Hippocampal formation (tissue), 2 donors: Measurements from ENCODE around the gene SEMA5A.
"Not testable (repeated sequence)": the region's sequence is repeated elsewhere in the genome, so short reads cannot be mapped to it uniquely, and the experiment has no call there.

Experiments used
- DNase-seq, 2 donors: peaks; one replicate each; lab custom pipeline; 2025; lab: John Stamatoyannopoulos, UW

SEMA5A gene

DNA sequence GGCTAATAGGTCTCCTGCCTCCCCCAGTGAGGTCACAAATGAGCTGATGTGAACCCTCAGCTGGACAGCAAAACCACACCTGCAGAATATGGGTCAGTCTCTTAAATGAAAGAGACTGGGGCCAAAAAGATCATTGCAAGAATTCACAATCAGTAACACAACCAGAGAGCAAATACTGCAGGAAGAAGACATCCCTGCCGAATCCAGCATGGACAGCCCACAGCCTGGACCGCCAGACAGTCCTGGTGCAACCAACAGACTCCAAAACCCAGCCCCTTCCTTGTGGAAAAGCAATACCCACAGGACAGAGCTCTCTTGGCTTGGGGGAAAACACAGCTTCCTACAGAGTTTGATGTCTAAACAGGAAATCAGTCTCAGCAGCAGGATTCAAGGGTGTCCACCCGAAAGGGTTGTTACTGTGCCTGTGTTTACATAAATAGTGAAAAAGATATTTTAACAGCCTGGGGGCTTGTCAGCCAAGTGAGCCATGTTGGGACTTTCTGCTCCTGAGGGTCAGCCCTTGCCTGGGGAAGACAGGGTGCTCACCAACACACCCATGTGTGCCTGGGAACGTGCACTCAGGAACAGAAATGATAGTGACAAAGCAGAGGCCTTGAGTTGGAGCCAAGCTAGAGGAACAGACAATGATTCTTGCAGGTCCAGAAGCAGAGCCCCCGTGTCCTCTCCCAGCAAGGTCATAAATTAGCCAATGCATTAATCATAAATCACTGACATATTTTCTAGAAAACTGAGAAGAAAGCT is 106.2 kb downstream of the SEMA5A start:
- no peak for DNase-seq

DNA sequence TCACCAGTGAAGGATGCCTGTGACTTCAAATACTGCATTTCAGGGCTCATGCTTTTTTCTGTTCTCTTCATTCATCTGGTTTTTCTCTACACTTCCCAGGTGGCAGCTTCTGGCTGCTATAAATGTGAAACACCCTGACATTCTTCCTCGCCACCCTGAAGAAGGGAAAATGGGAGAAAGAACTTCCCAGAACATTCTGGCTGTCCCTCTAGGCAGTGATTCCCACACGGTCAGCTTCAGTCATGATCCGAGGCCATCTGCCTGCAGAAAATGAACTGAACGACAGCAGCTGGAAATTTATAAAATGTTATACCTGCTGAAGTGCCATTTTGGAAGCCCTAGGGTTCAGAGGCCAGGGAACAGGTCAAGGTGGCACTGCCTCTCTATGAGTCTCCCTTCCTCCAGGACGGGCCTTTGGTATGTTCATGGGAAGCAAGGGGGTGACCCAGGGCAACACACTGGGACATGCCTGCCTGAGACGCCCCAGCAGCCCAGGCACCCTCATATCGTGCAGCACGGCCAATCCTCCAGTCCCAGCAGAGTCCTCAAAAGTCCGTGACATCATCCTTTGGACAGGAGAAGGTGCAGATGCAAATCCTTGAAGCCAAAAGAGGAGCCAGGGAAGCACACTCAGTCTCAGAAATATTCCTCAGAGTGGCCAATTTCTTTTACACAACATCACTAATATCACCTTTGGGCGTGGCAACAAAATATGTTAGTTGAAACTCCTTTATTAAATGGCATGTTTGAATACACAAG is 107.1 kb downstream of the SEMA5A start:
- DNase-seq = no peak

DNA sequence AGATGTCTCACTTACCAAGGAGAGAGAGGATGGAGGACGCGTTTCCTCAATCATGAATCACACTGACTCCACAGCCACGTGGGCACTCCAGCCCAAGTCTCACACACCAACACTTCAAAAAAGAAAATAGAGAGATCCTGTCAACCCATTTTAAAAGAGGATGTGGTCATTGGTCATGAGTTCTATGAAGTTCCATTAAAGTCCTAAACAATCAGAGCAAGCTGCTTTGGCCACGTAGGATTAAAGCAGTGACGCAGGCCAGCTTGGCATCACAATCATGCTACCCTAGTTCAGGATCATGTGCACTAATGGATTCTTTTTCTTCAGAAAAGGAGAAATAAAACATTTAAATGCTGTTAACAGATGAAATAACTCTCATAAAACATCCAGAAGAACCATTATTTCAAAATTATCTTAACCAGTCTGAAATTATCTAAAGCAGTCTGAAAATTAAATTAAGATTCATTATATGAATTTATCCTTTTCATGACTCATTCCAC is 108.1 kb downstream of the SEMA5A start:
- DNase-seq = no peak

DNA sequence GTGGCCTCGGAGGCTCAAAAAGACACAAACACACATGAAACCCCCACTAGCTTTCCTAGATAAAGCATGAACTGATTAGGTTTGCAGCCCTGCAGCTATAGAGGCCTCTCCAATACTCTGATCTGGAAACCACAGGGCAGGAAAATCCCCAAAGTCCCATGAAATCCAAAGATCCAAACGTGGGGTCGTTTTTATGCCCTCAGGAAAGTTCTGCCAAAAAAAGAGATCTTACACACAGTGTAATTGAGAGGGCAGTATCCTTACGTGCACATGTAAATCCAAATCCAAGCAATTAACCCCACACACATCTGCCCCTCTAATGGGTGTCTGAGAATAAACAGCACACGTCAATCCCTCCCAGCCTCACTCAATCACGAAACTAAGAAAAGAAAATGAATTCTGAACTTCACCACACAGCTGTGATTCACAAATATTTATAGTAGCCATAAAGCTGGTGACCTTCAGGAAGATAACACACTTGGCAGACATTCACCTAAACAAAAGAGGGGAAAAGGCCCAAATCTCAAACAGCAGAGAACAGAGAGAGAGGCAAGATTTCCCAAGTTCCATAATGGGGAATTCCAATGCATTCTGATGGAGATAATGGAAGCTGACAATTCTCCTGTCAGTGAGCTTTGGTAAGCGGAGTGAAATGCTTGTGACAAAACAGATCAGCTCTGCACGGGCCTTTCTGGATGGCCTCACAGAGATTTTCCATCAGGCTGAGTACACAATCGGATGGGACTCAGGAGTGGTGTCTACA is 114.2 kb downstream of the SEMA5A start:
- no peak for DNase-seq

DNA sequence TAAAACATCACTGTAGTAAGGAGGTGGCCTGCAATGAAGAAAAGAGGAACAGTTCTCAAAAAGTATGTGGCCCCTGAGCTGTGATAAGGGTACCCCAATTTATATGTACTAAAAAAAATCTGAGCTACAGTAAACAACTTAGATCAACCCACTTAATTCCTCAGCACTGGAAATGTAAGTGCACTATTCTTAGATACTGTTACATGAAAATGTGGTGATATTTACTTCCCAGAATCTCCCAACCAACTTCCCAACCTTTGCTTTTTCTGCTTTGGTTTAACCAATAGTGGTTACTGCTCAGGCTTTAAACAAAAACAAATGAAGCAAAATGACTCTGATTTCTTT is 114.8 kb downstream of the SEMA5A start:
- DNase-seq = no peak

DNA sequence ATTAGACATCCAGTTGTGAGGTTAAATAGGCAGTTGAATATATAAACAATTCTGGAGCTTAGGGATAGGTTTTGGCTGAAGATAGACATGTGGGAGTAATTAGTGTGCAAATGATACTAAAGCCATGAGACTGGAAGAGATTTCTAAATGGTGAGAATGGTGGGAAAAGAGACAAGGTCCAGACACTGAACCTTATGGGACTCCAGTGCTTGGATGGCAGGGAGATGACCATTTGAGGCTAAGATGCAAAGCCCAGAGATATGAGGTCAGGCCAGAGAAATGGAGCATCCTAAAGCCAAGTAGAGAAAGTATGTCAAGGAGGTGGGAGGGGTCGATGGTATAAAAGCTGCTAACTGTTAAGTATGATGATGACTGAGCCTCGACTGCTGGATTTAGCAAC is 115.6 kb downstream of the SEMA5A start:
- DNase-seq = no peak

DNA sequence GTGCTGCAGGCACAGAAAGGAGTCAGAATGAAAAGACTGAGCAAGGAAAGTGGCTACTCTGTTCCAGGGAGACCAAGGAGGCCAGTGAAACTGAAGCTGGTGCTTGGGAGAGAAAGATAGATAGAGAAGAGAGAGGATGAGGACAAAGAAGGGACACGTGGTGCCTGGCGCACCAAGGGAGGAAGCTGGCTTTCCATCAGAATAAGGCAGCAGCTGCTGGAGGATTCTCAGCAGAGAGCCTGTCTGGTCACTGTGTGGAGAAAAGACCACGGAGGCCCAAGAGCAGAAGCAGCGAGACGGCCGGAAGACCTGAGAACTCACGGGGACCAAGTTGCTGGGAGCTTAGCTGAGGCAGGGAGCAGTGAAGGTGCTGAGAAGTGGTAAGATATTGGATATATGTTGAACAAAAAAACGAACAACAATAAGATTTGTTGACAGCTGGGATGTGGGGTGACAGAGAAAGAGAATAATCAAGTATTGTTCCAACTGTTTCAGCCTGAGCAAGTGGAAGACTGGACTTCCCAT is 116.1 kb downstream of the SEMA5A start:
- DNase-seq = peak in 1 of 2 donors; percentile 17

DNA sequence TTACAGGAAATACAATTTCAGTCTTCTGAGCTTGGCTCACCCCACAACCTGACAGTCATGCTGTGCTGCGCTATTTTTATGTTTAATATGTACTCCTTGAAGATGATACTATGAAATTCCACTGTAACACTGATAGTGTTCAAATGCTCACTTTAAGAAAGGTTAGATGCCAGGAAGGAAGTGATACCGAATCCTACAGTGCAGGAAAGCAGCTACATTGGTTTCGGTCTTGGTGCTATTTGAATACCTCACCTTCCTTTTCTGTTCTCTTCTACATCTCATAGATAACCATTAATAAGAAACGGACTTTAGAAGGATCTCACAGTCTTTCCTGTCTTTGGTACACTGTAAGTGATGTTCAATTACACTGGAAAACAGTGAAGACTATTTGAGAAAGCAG is 117.6 kb downstream of the SEMA5A start:
- no peak for DNase-seq

DNA sequence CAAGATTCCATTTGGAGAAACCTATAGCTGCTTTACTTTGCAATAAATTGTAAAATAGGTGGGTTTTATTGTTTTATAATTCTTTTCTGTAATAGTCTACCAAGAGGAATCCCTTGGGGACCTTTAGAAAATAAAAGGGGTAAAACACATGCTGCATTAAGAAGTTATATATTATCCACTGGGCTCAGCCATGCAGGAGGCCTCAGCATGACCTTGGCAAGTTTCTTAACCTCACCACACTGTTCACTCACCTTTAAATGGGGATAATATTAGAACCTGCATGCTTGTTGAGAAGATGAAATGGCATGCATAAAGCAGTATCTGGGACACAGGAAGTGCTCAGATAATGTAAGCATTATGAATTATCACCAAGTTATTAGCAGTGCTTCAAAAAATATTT is 120.2 kb downstream of the SEMA5A start:
- no peak for DNase-seq

DNA sequence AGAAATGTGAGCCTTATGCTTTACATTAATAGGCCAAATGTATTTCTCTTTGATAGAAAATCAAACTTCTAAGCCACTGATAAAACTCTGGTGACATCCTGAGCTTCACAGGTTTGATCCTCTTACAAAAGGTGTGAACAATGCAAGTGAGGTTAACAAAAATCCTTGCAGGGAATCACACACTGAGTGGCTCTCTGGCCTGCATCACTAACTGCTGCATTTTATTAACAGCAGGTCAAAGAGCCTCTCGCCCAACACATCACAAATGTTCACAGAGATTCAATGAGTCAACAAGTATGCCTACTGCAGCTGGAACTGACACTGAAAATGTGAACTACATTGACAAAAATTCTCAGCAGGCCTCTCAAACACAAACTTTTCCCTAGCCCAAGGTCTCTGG is 122.3 kb downstream of the SEMA5A start:
- DNase-seq = no peak

DNA sequence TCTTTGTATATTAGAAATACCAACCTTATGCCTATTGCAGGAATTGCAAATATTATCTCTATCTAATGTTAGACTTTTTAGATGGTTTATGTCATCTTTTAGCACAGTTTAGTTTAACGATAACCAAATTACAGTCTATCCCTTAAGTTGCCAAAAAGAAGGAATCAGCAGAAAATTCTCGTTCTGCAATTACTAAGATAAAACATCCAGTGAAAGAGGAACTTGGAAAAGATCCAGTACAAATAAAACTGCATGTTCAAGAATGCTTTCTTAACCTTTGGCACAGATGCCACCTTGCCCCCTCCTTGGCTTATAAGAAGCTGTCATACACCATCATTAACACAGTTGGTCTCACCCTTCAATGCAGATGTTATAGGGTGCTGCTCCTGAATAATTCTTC is 124.0 kb downstream of the SEMA5A start:
- DNase-seq = no peak

DNA sequence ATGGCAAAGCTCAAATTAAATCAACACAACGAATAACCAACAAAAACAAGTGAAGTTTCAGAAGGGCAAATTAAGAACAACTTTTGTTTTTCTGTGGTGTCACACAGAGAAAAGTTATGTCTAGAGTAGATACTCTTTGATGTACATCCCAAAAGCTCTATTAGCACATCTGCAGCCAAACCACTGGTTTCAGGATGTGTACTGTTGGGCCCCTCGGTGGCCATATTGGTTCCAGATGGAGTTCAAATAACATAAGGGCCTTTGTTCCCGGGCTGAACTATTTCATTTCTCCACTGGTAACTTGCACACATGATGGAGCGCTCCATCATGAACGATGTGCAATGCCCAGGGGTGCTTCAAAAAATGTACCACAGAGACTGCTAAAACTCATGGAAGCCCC is 126.1 kb downstream of the SEMA5A start:
- no peak for DNase-seq

DNA sequence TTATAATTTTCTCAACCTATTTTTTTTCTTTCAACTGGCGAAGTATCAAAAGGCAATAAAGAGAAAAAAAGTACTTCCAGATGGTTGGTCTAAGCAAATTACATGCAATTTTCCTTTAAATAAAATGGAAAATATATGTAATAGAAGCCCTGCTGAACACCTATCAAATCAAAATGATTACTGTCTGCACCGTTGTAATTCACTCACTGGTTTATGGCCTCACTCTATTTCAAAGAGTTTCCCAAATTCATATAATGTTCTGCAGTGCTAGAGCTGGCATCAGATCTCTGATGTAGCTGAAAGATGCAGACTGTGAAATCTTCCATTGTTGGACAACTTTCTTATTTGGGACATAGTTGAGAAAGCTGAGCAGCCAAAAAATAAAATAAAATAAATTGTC is 130.3 kb downstream of the SEMA5A start:
- DNase-seq = no peak

DNA sequence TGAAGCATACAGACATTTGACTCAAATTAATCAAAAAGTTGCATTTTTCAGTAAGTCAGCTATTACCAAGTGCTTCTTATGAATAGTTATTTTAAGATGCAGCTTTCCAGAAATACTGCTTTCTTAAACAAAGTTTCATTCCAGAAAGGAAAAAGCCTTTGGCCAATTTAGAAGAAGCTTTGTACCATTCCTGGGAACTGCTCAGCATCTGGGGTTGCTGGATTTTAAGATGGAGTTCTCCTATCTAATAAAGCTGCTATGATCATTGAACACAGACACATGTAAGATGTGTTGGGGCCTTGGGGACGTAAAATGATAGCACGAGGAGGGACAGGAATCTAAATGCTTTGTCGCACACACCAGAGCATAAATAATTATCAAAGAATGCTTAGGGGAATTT is 130.8 kb downstream of the SEMA5A start:
- DNase-seq = no peak

DNA sequence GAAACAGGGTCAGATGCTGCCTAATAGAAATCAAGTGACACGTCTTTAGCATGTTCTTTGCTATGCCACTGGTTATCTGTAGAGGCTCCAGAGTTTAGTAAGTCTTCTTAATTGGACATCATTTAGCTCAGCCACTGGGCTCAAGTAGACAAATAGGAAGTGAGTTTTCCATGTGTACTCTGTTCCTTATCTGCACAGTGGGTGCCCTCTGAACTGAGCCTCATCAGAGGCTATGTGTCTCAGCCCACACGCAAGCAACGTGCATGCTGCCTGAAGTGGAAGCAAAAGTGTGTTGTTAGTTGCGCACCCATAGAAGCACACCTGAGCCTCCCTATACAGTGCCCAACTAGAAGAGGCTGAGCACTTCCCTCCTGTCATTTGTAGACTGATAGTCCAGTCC is 134.7 kb downstream of the SEMA5A start:
- DNase-seq = no peak

DNA sequence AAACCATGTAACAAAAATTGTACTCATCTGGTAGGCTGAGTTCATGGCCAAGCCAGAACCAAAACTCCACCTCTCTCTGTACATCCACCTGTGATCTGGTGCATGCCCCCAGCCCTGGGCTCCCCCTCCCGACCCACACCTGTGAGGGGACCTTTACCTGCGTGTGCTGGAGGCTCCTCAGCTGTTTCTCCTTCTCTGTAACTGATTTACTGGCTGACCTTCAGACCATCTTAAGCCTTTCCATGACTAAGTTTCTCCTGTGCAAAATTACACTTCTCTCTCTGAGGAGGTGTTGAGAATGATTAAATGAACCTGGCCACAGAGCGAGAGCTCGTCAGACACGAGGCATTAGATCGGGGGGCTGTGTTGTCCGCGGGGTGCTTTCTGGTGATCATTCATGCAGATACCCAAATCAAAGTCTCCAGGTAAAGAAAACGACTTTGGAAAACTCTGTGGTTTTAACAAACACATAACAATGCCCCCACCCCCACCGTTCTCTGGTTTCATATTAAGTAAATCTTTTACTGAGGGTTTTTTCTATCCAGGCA is 136.4 kb downstream of the SEMA5A start:
- no peak for DNase-seq

DNA sequence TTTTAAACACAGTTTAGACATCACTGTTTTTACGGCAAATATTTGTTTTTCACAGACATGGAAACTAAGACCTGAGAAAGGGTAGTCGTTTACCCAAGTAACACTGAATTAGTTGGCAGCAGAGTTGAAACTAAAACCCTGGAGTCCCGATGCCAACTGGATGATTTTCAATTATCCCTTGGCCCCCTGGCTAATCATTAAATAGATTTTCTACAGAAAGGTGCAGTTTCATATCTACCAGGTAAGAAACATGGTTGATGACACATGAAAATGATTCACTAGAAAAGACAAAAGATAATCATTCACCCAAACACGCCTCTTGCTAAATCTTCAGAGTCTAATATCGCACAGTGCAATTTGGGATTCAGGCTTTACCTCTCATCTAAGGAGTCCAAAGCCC is 136.9 kb downstream of the SEMA5A start:
- DNase-seq = no peak

DNA sequence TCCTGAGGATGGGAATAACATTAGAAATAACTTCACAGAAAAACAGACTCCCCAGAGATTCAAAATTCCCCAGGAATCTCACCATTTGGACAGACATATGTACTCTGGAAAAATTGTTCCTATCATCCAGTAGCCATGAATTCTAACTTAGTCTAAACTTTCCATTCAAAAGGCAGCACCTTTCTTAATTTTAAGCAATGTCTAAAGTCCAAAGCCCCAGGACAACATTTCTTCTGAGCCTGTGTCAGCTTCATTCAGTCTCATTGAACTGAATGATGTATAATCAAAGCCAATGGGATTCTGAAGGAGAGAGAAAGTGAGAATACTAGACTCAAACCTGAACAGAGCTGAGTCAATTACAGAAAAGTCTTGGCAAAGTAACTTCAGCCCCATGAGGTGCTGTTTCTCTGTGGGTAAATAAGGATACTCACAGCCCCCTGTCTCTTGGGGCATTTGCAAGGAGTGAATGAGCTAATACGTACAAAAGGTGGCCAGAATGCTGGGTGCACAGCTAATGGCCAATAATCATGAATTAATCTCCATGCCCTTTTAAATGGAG is 140.6 kb downstream of the SEMA5A start:
- no peak for DNase-seq

DNA sequence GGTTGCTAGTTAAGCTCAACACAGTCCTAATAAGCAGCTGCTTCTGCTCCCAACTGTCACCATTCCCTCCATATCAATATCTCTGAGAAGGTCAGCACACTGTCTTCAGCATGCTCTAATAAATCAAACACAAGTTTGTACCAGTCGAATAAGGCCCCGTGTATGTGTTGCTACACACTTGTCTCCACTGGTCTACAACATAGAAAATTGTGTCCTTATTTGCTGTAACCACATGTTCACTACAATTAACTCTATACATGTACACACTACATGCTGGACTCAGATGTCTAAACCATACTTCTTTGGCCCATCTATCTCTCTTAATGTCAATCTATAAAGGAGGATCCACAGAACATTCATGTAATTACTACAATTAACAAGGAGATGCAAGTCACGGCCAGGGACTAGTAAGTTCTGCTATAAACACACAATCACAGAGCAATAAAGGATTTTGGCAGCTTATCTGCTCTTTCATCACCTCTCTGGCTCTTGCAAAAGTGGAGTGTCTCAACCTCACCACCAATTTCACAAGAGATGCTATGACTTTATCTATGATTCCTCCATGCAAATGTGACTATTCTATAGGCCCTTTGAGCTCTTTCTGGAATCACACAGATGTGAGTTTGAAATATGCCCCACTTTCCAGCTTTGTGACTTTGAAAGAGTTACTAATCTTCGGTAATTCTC is 143.9 kb downstream of the SEMA5A start:
- no peak for DNase-seq

DNA sequence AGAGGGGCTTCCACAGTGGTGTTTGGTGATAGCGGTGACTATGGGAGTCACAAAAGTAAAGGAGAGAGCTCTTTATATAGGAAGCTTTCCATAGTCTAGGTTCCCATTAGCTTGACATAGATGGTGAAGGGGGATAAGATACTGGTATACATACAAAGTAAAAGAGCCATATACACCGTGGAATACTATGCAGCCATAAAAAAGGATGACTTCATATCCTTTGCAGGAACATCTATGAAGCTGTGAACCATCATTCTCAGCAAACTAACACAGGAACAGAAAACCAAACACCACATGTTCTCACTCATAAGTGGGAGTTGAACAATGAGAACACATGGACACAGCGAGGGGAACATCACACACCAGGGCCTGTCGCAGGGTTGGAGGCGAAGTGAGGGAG is 146.1 kb downstream of the SEMA5A start:
- DNase-seq = not testable (repeated sequence)

DNA sequence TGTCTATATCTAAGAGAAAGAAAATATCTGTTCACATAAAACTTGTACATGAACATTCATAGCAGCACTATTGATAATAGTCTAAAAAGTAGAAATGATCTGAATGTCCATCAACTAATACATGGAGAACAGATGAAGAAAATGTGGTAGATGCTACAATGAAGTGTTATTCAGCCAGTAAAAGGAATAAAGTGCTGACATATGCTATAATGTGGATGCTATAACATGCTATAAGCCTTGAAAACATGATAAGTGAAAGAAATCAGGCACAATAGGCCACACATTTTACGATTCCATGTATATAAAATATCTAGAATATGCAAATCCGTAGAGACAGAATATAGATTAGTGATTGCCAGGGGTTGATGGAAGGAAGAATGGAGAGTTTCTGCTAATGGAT is 146.8 kb downstream of the SEMA5A start:
- DNase-seq = no peak
